GM12801 (cell line): ENCODE results near the gene DDX25.

Experiments
- CTCF ChIP-seq: IDR thresholded peaks from one replicate; pipeline ENCODE4 v1.5.1; 2011; ENCODE audit warnings: control low read depth; ENCODE audit not compliant: insufficient read length; ENCODE audit errors: extremely low read depth

DDX25 gene

GRCh38 chr11:125934473-125934872 lies 30.2 kb downstream of the DDX25 start:
- no peak for TF ChIP-seq CTCF

- TF ChIP-seq CTCF, result no peak
Measured at GRCh38 chr11:125935056-125935455, 30.7 kb downstream of the DDX25 start.

- no peak for TF ChIP-seq CTCF
Measured at GRCh38 chr11:125935618-125936199, 31.4 kb downstream of the DDX25 start.

- TF ChIP-seq CTCF, result no peak
Measured at GRCh38 chr11:125938418-125938817, 34.1 kb downstream of the DDX25 start.

DNA sequence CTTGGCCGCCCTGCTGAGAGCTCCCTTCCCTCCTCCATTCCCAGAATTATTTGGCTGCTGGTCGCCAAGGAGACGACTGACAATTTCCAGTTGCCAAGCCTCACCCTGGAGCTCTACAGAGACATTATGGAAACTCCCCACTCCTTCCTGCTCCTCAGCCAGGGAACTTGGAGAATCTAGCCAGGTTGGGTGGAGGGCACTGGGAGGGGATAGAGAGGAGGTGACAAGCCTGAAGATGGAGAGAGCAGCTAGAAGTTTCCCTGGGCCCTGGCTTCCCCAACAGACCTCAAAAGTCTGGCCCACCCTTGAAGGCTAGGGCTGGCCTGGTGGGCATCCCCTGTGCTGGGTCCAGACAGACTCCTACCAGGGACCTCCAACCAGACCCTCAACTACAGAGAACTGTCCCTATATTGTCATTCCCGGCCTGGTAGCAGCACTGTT lies 34.8 kb downstream of the DDX25 start:
- TF ChIP-seq CTCF, result no peak

DNA sequence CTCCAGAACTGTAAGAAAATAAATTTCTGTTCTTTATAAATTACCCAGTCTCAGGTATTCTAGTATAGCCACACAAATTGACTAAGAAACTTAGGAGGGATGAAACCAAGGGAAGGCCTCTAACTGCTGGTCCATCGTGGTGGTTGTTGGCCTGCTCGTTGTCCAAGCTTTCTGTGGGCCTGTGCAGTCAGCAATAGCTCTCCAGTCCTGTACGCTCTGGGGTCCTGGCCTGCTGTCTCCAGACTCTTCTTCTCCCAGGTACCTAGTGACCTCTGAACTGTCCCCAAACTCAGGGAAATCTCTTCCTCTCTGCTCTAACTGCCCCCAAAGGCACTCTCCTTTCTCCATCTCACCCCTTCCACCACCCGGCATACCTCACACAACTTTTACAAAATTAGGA lies 35.8 kb downstream of the DDX25 start:
- TF ChIP-seq CTCF, result no peak

GRCh38 chr11:125941267-125941618 lies 36.9 kb downstream of the DDX25 start:
- no peak for TF ChIP-seq CTCF
